ENCODE results near the gene FGD5.

FGD5 gene

DNA sequence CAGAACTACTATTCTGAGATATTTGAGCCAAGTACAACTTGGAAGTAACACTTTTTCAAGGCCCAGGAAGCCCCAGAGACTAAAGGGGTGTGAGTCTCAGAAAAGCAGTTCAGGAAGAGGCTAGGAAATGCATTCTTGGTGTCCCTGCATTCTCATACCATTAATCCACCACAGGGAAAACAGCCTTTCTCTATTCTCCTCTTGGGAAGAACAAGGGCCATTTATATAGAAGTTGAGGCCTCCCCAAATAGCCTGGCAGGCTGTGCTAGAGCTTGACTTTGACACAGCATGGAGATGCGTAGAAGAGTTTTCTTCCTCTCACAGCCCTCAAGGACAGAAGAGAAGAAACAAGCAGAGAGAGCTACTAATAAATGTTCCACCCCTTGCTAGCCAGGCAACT lies 123.1 kb downstream of the FGD5 start:
- no peak for DNase-seq

DNA sequence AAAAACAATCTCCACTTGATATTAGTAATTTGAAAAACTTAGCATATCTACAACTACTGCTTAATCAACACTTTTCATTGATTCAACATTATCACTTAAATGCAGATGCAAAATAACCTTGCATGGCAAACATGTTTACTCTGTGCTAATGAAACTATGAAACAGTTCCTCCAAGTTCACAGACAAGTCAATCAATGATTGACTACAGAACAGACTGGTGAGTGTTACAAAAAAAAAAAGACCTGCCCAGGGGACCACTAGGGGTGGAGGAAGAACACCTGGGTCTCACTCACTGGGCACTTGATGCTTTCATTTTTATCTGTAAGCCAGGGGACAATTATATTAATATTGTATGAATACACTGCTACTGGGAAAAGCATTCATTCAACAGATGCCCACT lies 124.3 kb downstream of the FGD5 start:
- no peak for DNase-seq

DNA sequence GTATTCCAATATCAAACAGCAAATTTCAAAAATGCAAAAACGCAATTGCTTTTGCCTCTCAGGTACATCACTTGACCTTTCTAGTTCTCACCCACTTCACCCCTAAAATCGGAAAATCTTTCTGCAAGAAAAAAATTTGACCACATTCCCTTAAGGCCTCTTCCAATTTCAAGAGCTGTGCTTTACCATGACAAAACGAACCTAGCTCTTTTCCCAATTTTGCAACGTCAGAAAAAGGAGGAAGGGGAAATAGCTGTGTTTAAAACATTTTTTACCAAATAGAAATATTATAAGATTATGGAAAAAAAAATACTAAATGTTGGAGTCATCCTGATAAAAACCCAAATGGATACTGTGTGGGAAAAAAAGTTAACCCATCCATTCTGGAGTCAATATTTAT lies 127.5 kb downstream of the FGD5 start:
- DNase-seq, result no peak

DNA sequence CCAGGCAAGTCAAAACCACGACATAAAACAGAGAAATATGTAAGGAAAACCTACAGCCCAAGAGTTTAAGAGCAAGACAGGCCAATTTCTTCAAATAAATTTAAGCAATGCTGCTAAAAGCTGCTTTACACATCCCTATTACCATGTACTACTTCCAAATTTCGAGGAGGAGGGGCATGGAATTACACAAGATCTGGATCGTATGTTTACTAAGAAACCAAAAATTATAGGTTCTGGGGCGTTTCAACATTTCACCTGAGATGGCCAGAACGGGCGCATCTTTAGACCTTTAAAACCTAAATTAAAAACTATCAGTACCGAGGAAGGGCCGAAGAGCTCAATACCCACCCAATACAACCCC lies 128.0 kb downstream of the FGD5 start:
- no peak for DNase-seq

DNA sequence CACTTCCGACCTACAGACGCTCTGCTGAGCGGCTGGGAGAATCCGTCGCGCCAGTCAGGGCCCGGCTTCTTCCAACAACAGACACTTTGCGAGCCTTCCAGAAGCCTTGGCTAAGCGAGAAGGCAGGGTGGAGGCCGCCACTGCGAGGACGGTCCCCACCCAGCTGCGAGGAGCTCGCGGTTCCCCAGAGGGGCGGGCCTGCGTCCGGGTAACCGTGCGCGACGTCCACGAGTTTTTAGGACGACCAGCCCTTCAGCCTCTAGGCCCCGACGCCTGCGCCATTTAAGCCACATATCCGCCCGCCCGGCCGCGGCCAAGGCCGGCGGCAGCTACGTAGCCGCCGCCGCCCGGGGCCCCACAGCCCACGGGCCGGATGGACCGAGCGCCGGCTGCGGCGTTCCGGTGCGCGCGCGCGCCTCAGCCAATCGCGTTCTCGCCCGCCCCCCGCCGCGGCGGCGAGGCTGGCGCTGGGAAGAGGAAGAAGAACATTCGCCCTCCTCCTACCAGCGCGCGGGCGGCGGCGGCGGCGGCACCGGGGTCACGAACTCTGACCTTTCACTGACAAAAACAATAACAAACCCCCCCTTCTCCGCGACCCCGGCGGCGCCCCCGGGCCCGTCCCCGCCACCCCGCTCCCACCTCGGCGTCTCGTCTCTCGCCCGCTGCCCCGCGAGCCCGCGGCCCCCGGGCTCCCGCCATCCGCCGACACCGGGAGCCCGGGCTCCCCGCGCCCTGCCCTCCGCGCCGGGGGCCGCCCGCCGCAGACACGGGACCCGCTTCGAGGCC lies 128.5 kb downstream of the FGD5 start, which contains the start of gene NR2C2:
Gene NR2C2, plus strand, starts transcription at position 484 of the 786 bp plus-strand sequence. CDS start 56,332 bp downstream, outside the sequence.
- peak in 1 of 2 experiments; percentile 49 for DNase-seq

DNA sequence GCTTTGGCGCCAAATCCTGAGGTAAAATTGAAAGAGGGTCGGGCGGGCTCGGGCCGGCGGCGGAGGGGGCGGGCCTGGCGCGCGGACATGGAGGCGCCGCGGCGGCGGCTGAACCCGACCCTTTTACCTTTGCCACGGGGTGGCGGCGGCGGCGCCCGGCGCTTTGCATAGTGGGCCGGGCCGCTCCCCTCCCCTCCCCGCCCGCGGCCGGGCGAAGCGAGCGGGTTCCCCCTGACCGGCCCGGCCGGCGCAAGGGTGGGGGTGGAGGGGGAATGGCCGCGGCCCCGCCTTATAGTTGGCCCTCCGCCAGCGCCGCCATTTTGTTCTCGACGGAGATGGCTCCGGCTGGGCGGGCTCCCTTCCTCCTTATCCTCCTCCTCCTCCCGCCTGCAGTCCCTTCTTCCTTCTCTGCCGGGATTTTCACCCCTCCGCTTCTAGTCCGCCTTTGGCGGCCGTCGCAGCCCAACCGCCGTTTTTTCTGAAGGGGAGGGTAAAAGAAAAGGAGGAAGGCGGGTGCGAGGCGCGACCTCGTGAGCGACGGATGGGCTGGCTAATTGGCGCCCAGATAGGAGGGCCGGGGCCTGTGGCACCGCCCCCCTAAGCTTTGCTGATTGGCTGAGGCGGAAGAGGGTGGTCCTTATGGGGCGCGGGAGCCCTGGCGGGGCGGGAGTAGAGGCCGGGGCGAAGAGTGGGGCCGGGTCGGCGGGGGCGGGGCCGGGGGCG lies 129.3 kb downstream of the FGD5 start:
- DNase-seq, result peak; percentile 91 to 92

DNA sequence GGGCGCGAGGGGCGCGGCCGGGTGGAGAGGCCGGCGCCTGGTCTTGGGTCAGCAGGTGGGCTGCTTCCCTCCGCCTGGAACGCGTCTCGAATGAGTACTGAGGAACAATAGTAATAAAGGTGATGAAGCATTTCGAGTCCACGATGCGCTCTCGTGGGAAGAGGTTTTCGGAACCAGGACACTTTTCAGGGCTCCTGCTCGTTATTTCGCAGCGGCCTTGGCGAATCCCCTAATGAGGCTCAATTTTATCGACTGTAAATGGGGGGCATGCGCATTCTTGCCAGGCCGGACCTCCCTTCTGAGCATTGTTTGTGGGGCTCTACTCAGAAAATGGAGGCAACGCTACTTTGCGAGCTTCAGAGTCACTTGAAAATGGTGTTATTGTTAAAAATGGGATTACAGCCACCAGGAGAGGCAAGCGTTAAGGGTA lies 129.9 kb downstream of the FGD5 start:
- no peak for DNase-seq

DNA sequence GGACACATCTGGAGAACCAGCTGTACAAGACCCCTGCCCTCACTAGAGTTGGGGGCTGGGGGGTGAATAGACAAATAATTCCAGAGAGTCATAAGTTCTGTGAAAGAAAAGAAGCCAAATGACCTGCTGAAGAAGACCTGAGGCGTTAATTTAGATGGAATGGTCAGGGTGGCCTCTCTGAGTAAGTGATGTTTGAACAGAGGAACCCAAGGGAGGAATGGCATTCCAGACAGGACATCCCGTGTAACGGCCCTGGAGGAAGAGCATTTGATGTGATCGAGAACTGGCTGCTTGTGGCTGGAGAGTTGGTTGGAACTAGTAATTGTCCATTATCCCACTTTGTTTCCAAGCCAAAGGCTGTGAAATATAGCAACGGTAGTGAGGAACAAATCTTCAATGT lies 130.4 kb downstream of the FGD5 start:
- DNase-seq, result no peak

DNA sequence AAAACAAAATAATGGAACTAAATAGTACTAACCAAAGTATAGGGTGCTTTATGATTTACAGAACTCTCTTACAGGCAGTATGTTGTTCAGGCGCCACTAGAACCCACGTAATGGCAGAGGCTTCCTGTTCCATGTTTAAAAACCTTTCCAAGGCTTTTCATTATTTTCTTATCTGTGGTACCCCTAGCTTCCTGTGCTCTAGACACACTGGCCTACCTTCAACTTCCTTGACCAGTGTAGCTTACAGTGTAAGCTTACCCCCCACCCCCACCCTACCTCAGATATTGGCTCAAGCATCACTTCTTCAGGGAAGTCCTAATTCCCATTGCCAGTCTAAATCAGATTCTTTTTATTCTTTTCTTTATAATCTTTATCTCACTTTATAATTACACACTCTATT lies 131.5 kb downstream of the FGD5 start:
- DNase-seq, result no peak

DNA sequence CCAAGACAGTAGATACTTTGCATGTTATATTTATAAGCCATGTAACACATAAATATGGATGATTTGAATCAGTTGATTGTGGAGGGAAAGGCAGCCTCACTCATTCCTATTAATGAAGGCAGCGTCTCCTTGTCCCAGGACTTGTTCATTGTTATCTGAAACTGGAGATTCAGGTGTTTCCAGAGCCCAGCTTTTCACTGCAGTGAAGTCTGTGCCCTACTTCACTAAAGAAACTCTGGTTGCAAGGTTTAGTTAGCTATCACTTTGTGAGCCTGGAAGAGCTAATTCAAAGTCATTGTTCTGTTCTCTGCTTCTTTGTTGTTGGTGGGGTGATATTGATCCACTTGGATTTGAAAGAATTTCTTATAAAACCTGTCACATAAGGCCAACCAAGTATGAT lies 138.4 kb downstream of the FGD5 start:
- DNase-seq, result no peak

DNA sequence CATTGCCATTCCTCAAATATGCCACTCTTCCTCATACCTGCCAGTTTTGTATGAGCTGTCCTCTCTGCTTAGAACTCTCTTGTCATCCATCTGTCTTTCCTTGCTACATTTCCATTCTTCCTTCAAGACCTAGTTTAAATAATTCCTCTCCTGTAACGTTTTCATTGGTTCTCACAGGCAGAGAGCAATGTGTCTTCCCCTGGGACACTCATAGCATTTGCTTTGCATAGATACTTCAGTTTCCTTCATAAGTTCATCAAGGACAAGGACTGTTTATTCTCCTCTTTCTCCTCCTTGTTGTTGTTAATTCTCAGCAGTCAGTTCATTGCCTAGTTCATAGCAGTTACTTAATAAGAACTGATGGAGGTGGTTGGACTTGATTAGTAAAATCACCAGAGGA lies 139.2 kb downstream of the FGD5 start:
- no peak for DNase-seq

DNA sequence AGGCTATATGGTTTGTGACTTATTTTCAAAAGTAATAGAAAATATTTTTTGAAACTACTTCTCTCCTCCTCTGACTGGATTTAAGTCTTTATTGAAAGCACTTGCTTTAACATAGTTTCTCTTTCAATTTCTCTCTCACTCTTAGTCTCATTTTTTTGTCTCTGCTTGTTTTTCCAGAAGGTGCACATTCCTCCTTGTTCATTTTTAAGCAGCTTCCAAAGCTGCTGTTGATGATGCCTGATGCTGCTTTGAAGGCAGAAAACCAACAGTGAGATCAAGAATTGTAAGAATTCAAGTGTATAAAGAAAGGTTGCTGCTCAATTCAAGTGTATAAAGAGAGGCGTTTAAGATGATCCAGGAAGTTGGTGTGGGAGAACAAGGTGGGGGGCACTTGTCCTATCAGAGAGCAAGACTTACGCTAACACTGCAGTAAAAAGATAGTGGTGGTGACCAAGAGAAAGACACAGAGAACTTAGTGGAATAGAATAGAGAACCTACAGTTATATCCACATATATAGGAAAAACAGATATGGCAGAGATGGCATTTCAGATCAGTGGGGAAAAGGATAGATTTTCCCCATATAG lies 140.7 kb downstream of the FGD5 start:
- no peak for DNase-seq

DNA sequence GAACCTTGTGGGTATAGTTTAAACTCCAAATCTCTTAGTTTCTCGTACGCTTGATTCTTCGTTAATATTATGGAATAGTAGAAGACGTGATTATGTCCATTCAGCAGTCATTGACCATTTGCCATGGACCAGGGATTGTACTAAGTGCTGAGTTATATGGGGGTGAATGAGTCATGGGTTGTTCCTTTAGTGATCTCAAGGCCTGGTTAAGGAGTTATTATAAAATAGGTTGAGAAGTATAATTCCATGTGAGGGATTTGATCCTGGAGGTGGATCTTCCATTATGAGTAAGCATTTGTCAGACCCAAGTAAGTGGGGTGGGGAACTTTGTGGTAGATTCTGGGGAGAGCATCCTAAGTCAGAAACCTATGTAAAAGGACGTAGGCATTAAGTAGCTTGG lies 144.0 kb downstream of the FGD5 start:
- DNase-seq, result no peak

DNA sequence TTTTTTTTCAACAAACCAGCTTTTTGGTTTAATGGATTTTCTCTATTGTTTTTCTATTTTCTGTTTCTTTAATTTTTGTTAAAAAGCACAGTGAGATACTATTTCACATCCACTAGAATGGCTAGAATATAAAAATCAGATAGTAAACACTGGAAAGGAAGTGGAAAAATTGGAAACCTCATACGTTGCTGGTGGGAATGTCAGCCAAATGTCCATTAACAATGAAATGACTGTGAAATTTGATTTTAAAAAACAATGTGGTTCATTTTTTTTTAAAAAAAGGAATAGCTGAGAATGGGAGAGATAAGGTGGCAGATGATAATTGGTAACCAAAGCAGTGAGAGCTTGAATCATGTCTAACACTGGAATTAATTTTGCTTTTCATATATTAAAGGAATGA lies 148.5 kb downstream of the FGD5 start:
- no peak for DNase-seq

DNA sequence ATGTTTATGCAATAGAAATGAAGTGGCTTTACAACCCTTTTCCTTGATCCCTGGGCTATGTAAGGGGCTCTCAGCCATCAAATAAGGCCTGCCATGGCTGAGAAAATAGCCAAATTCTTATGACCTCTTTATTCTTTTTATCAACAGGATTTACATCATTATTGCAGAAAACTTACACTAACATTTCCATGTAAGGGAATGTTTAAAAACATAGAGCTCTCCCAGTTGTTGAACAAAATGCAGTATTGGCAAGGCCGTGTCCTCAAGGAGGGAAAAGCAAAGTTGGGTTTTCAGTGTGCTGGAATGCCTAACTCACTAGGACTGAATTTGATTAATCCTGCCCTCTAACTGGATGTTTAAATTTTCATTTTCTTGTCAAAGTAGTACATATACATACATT lies 150.9 kb downstream of the FGD5 start:
- DNase-seq, result no peak

DNA sequence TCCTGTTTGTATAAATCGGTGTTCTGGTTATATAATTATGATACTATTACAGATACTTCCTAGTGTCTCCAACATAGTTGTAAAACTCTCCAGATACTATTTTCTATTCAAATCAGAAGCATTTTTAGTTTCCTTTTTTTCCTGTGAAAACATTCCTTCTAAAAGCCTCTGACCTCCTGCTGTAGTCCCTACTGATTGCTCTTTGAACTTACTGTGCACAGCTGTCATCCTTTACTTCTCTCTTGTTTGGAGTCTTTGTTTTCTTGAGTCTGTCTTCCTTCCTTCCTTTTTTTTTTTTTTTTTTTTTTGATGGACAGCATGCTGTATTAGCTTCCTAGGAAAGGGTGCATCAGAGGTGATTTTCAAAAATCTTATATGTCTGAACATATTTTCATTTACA lies 157.6 kb downstream of the FGD5 start:
- no peak for DNase-seq

DNA sequence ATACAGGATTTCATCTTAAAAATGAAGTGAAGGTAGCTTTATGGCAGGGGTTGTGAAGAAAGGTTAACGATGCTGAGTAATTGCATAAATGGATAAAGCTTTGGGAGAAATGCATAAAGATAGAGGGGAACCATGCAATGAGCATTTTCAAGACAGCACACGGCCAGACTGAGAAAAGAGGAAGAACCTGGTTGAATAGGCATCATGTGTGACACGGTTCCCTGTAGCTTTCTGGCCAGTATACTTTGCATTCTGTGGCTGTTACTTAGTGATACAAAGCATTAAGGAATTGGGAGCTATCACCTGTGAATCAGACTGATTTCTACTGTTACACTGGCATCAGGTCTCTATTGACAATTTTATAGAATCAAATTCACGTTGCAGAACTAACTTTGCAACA lies 161.9 kb downstream of the FGD5 start:
- DNase-seq, result no peak

Data from cerebellar nuclear complex (tissue), 1 donor.